ENCODE data around the gene OR52H1. TPM values are rescaled to one million over a fixed set of nuclear protein-coding genes. Genes with fewer than 3 reads are reported as not detected.
"Not testable (repeated sequence)": the region's sequence is repeated elsewhere in the genome, so short reads cannot be mapped to it uniquely, and the experiment has no call there.

OR52H1 gene
- not detected for polyA plus RNA-seq (ENCODE audit: insufficient read length in 4 of 4)

DNA sequence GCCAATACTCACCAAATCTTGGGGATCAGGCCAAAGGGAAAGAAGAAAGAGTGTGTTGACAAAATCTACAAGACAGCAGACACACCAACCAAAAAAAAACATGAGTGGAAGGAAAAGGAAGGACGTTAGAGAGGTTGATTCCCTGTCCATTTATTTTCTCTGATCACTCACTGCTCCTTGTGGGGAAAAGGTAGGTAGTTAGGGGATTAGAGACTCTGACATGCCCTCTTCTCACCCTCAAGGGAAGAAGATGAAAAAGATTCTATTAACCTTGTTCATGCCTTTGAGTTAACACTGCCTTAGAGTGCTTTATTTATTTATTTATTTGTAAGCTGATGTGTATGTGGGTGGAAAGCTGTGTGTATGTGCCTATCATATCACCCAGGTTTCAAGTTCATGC is at the start of gene OR52H1:
Gene OR52H1, minus strand, starts transcription at position 101 of the 400 bp plus-strand sequence. CDS start 3,035 bp downstream, outside the sequence.
- DNase-seq (ENCODE audit: low read depth in 4 of 4, low spot score in 3 of 4): no peak

DNA sequence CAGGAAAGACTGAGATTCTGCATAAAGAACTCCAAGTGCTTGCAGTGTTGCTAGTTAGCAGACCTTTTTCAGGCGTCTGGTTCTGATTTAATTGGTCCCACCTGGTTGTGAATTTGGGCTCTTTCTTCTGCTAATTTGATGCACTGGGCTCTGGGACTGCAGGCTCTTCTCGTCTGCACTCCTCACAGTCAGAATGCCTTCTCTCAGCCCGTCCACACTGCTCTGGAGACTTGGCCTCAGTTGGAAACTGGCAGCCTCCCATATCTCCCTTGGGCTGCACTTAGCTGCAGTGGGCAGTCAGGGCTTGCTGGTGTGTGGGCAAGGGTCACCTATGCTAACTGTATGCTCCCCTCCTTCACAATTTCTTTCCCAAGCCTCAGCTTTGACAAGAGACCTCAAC is 49.6 kb upstream of the OR52H1 start:
- DNase-seq (ENCODE audit: low read depth in 4 of 4, low spot score in 3 of 4): no peak

DNA sequence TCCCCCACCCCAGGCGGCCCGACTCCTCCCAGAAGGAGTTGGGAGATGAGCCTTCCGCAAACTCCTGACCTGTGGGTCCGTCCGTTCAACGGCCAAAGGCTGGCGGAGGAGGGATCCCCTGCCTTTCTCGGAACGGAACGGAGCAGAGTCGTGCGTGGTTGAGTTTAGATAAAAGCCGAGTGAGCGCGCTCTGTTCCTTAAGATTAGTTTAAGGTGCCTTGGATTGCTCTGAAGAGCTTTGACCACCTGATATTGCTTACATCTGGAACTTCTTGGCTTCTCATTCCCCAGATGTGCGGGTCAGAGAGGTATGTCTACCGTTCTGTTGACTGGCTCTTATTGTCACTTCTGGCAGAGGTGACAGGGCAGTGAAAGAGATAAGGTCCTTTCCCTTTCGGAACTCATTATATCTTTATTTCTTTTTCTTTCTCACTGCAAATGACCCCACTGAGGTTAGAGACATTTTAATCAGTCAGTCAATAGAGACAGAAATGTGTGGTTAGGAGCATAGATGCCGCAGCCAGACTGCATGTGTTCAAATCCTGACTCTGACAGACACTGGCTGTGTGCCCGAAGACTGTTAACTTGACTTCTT is 48.4 kb upstream of the OR52H1 start, which contains the start of gene TRIM6:
Gene TRIM6, plus strand, starts transcription at position 31 of the 595 bp plus-strand sequence. Its CDS starts 261 bp downstream, at position 292.
- peak in 3 of 4 donors; percentile 20 to 46 (median 39) for DNase-seq (ENCODE audit: low read depth in 4 of 4, low spot score in 3 of 4)

DNA sequence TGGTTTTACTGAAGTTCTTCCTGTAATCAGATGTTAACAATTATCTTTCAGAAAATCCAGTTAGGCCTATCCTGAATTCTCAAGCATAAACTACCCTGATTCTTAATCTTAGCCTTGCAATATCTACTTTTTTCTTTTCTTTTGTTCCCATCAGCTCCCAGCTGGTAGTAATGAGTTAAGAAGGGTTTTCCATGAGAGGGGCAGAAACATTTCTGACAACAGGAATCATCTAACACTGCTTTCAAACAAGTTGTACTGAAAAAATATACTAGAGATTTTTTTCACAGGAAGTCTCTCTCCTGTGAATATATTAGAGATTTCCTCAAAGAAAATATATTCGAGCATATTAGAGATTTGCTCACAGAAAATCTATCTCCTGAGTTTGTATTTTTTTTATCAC is 44.8 kb upstream of the OR52H1 start:
- DNase-seq (ENCODE audit: low read depth in 4 of 4, low spot score in 3 of 4): no peak

DNA sequence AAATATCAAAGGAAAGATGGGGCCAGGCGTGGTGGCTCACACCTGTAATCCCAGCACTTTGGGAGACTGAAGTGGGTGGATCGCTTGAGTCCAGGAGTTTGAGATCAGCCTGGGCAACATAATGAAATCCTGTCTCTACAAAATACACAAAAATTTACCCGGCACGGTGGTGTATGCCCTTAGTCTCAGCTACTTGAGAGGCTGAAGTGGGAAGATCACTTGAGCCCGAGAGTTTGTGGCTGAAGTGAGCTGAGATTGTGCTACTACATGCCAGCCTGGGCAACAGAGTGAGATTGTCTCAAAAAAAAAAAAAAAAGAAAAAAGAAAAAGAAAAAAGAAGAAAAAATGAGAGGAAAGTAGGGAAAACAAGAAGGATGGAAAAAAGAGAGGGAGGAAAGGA is 44.3 kb upstream of the OR52H1 start:
- DNase-seq (ENCODE audit: low read depth in 4 of 4, low spot score in 3 of 4): no peak

DNA sequence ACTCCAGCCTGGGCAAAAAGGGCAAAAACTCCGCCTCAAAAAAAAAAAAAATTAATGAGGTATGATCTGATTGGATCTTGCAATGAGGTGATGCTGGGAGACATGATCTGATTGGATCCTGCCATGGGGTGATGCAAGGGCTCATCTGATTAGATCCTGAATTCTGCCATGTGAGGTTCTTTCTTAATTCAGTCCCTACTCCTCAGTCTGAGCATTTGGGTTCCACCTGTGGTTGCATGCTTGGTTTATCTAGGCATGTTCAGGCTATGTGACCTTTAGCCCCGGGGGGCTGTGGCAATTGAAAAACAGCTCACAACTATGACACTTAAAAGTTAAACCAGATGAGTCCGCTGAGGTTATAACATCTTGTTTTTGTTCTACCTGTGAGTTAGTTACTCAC is 43.3 kb upstream of the OR52H1 start:
- DNase-seq (ENCODE audit: low read depth in 4 of 4, low spot score in 3 of 4): no peak

DNA sequence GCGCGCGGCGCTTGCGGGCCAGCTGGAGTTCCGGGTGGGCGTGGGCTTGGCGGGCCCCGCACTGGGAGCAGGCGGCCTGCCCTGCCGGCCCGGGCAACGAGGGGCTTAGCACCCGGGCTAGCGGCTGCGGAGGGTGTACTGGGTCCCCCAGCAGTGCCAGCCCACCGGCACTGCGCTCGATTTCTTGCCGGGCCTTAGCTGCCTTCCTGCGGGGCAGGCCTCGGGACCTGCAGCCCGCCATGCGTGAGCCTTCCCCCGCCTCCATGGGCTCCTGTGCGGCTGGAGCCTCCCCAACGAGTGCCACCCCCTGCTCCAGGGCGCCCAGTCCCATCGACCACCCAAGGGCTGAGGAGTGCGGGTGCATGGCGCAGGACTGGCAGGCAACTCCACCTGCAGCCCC is 41.6 kb upstream of the OR52H1 start:
- not testable (repeated sequence) for DNase-seq (ENCODE audit: low read depth in 4 of 4, low spot score in 3 of 4)

GRCh38 chr11:5584458-5584857 is 36.1 kb upstream of the OR52H1 start:
- not testable (repeated sequence) for DNase-seq (ENCODE audit: low read depth in 4 of 4, low spot score in 3 of 4)

GRCh38 chr11:5581014-5581413 is 32.7 kb upstream of the OR52H1 start:
- no peak for DNase-seq (ENCODE audit: low read depth in 4 of 4, low spot score in 3 of 4)

DNA sequence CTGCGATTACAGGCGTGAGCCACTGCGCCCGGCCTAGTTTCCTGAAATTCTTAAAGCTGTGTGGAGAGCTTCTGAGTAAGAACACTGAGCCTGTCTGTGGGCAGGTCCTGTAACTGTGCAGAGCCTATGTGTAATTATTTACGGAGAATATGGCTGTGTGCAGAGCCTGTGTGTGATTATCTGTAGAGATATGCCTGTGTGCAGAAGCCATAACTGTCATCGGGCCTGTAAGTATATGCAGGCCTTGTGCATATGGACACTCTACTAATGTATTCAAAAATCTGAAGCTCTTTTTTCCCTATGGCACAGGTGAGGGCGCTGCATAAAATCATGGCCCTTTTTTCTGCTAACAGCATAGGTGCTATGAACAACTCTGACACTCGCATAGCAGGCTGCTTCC is 32.2 kb upstream of the OR52H1 start, which contains the start of gene OR52B6:
Gene OR52B6, plus strand, starts transcription at position 301 of the 400 bp plus-strand sequence. Its CDS starts 0 bp downstream, at position 301.
- no peak for DNase-seq (ENCODE audit: low read depth in 4 of 4, low spot score in 3 of 4)

- DNase-seq (ENCODE audit: low read depth in 4 of 4, low spot score in 3 of 4): no peak
Observed at GRCh38 chr11:5577101-5577500, 28.8 kb upstream of the OR52H1 start.

GRCh38 chr11:5575152-5575551 is 26.8 kb upstream of the OR52H1 start:
- DNase-seq (ENCODE audit: low read depth in 4 of 4, low spot score in 3 of 4): no peak

- no peak for DNase-seq (ENCODE audit: low read depth in 4 of 4, low spot score in 3 of 4)
Observed at GRCh38 chr11:5574654-5575053, 26.3 kb upstream of the OR52H1 start.

- no peak for DNase-seq (ENCODE audit: low read depth in 4 of 4, low spot score in 3 of 4)
Observed at GRCh38 chr11:5564259-5565019, 16.1 kb upstream of the OR52H1 start.

- DNase-seq (ENCODE audit: low read depth in 4 of 4, low spot score in 3 of 4): no peak
Observed at GRCh38 chr11:5557751-5558150, 9.4 kb upstream of the OR52H1 start.

- no peak for DNase-seq (ENCODE audit: low read depth in 4 of 4, low spot score in 3 of 4)
Observed at GRCh38 chr11:5556596-5557188, 8.4 kb upstream of the OR52H1 start.

- DNase-seq (ENCODE audit: low read depth in 4 of 4, low spot score in 3 of 4): no peak
Observed at GRCh38 chr11:5553343-5553742, 5.0 kb upstream of the OR52H1 start.

- no peak for DNase-seq (ENCODE audit: low read depth in 4 of 4, low spot score in 3 of 4)
Observed at GRCh38 chr11:5550440-5551095, 2.2 kb upstream of the OR52H1 start.

DNA sequence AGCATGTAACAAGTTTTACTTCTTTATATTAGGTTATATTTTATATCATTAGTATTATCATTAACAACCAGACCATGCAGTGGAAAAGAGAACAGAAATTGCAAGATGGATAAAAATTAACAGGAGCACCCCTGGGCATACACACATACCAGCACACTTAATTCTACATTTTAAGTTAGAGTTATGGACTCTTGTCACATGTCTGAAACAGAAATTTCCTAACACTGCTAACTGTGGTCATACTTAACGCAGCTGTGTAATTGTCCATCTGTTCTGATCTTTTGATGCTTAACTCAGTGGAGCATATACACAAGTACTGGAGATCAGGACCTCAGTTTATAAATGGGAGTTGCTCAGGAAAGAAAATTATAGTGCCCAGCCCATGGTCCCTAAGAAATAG is 358 bp downstream of the OR52H1 start:
- DNase-seq (ENCODE audit: low read depth in 4 of 4, low spot score in 3 of 4): no peak

DNA sequence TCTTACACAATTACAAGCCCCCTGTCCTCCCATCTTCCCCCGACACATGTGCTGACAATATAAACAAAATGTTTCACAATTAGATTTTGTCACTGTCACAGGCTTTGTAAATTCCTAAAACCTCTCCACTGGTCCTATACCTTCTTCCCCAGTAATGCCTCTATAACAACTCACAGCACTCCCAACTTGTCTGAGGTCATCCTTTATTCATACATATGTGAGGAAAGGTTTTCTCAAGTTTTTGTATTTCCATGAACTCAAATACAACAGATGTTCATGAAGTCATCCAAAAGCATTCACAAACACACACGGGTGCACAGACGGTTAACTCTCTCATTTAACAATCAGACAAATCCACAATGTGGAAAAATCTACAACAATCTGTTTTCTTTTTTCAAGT is 1.9 kb downstream of the OR52H1 start:
- DNase-seq (ENCODE audit: low read depth in 4 of 4, low spot score in 3 of 4): no peak

DNA sequence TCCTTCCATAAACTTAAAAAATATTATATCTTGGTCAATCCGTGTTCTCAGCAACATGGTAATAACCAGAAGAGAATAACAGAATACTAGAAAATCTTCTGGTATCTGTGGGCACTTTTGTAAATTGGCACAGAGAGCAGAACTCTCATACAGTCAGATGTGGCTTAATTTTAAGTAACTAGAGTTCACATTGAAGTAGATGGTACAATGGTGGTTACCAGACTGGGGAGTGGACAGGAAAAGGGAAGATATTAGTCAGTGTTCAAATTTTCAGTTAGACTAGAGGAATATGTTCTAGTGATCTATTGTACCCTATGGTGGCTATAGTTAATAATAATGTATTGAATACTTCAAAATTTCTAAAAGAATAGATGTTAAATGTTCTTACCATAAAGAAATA is 6.9 kb downstream of the OR52H1 start:
- DNase-seq (ENCODE audit: low read depth in 4 of 4, low spot score in 3 of 4): no peak

All from left renal pelvis (tissue), 4 donors.